ENCODE measurements around the gene MLLT6. TPM values are rescaled to one million over a fixed set of nuclear protein-coding genes. Genes with fewer than 3 reads are reported as not detected.

MLLT6 gene
- total and polyA plus RNA-seq, 2 experiments from 2014 or later = 10.5 to 75.8 TPM

DNA sequence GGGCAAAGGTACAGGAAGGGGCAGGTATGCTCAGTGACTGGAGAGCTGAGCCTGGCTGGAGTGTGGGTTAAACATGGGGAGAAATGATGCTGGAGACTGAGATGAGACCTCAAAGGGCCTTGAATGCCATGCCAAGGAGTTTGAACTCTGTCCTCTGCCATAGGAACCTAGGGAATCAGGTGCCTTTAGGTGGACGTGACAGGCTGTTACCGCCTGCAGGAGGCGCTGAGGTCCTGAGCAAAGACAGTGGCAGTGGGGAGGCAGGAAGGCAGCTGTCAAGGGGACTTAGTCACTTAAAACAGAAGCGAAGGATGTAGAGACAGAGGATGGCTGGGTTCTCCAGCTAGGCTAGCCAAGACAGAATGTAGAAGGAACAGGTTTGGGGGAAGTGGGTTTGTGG, 56.5 kb downstream of the MLLT6 start:
- peak; percentile 35 to 36 for DNase-seq (ENCODE audit: low read depth in 1 of 2, low spot score in 1 of 2)
- no peaks in the 10 kb centered on the region for H3K4me1 ChIP-seq (ENCODE audit: low read depth)
- no peak overlapping the region for H3K27ac ChIP-seq
- TF ChIP-seq, protein P1, sequence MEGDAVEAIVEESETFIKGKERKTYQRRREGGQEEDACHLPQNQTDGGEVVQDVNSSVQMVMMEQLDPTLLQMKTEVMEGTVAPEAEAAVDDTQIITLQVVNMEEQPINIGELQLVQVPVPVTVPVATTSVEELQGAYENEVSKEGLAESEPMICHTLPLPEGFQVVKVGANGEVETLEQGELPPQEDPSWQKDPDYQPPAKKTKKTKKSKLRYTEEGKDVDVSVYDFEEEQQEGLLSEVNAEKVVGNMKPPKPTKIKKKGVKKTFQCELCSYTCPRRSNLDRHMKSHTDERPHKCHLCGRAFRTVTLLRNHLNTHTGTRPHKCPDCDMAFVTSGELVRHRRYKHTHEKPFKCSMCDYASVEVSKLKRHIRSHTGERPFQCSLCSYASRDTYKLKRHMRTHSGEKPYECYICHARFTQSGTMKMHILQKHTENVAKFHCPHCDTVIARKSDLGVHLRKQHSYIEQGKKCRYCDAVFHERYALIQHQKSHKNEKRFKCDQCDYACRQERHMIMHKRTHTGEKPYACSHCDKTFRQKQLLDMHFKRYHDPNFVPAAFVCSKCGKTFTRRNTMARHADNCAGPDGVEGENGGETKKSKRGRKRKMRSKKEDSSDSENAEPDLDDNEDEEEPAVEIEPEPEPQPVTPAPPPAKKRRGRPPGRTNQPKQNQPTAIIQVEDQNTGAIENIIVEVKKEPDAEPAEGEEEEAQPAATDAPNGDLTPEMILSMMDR (IDR thresholded peaks at IDR 0.05; ENCODE audit: low read depth, low read length) = peak; percentile 36
- H3K4me3 ChIP-seq = no peak overlapping the region
- H3K9me3 ChIP-seq (ENCODE audit: low read depth) = no peaks in the 10 kb centered on the region
- H3K36me3 ChIP-seq = peaks cover 46% of the 10 kb centered on the region
- no peaks in the 10 kb centered on the region for H3K27me3 ChIP-seq

DNA sequence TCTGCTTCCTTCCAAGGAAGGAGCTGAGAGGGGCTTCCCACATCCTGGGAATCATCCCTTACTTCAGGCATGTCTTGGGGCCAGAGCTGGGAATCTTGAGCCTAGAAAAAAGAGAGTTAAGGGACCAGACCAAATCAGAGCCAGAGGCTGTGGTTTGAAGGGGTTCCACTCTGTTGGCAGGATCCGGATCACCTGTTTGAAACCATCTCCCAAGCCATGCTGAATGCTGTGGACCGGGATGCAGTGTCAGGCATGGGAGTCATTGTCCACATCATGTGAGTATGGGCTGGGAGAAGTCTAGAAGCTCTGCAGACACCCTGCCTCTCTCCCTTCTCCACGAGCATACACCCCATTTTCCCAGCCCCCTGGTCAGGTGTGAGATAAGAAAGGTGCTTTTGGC, 57.2 kb downstream of the MLLT6 start:
- H3K36me3 ChIP-seq = peaks cover 47% of the 10 kb centered on the region
- TF ChIP-seq, protein P1 (IDR thresholded peaks at IDR 0.05; ENCODE audit: low read depth, low read length) = no peak

DNA sequence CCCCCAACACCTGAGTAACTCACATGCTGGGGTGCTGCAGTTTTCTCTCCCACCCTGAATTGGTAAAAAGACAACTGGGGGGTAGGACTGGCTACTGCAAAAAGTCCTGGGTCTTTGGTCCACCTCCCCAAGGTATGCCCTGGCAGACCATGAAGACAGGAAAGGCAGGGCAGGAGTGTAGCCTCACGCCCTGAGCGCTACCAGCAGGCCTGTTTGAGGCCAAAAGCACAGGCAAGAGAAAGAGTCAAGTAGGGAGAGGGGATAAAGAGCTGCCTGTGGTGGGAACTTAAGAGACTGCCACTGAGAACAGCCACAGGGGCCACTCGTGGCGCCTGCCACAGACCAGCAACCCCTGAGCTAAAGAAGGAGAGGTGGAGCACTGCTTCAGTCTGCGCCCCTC, 61.3 kb downstream of the MLLT6 start:
- H3K27ac ChIP-seq = no peak overlapping the region
- DNase-seq (ENCODE audit: low read depth in 1 of 2, low spot score in 1 of 2) = no peak
- H3K27me3 ChIP-seq = no peaks in the 10 kb centered on the region
- H3K4me3 ChIP-seq = no peak overlapping the region
- H3K36me3 ChIP-seq = peaks cover 50% of the 10 kb centered on the region
- no peaks in the 10 kb centered on the region for H3K4me1 ChIP-seq (ENCODE audit: low read depth)
- no peaks in the 10 kb centered on the region for H3K9me3 ChIP-seq (ENCODE audit: low read depth)
- TF ChIP-seq, protein P1 (IDR thresholded peaks at IDR 0.05; ENCODE audit: low read depth, low read length) = no peak

More for the DNA sequence above, 57.2 kb downstream of the MLLT6 start:
- DNase-seq (ENCODE audit: low read depth in 1 of 2, low spot score in 1 of 2) = no peak
- no peak overlapping the region for H3K27ac ChIP-seq
- H3K27me3 ChIP-seq = no peaks in the 10 kb centered on the region
- no peaks in the 10 kb centered on the region for H3K4me1 ChIP-seq (ENCODE audit: low read depth)
- H3K9me3 ChIP-seq (ENCODE audit: low read depth) = no peaks in the 10 kb centered on the region
- no peak overlapping the region for H3K4me3 ChIP-seq

DNA sequence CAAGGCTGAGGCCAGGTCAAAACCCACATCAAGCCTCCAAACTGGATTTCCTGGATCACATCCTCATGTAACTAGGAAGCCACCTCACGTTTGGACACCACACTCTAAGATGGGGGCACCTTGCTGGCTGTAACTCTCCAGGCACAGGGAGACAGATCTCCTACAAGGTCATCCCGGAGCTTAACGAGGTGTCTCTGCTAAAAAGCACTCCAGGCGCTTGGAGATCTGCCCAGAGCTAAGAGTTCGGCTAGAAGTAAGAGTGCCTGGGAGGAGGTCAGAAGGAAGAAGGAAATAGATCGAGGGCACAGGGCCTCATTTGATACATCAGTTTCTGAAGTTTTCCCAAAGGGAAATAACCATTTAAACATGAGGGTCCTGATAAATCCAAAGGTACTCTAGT, 63.3 kb downstream of the MLLT6 start:
- peaks cover 57% of the 10 kb centered on the region for H3K36me3 ChIP-seq
- no peak overlapping the region for H3K4me3 ChIP-seq
- no peaks in the 10 kb centered on the region for H3K9me3 ChIP-seq (ENCODE audit: low read depth)
- TF ChIP-seq, protein P1 (IDR thresholded peaks at IDR 0.05; ENCODE audit: low read depth, low read length) = no peak
- H3K4me1 ChIP-seq (ENCODE audit: low read depth) = no peaks in the 10 kb centered on the region
- peak overlapping the region; percentile 40 for H3K27ac ChIP-seq
- DNase-seq (ENCODE audit: low read depth in 1 of 2, low spot score in 1 of 2) = no peak
- no peaks in the 10 kb centered on the region for H3K27me3 ChIP-seq

DNA sequence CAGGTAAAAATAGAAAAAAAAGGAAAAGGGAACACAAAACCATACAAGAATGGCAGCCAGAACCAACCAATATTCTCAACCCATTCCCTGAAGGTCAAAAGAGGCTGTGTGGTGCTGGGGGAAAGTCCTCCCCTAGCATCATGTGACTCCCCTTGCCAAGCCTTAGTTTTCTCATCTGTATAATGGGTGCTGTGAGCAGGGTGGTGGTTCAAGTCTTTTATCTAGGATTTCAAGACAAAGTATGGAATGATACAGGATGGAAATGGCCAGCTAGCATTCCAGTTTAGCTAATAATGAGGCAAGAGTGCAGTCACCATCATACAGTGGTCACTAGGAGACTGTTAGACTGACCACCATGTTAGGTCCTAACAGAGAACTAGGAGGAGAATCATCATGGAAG, 68.2 kb downstream of the MLLT6 start:
- TF ChIP-seq, protein P1 (IDR thresholded peaks at IDR 0.05; ENCODE audit: low read depth, low read length) = no peak
- Histone ChIP-seq H3K36me3 (peaks cover 72% of the 10 kb centered on the region), H3K4me3 (no peak overlapping the region), H3K9me3 (ENCODE audit: low read depth) (no peaks in the 10 kb centered on the region), H3K4me1 (ENCODE audit: low read depth) (no peaks in the 10 kb centered on the region), H3K27me3 (no peaks in the 10 kb centered on the region), H3K27ac (no peak overlapping the region)
- no peak for DNase-seq (ENCODE audit: low read depth in 1 of 2, low spot score in 1 of 2)
